Activated CD8-positive, alpha-beta memory T cell treated with anti-CD3 and anti-CD28 coated beads, Interleukin-2, amount 10 ng/mL, durations not matched to agents 7 days and 5 days (primary cell): Measurements from ENCODE around the gene MAP1B. TPM values are rescaled to one million over a fixed set of nuclear protein-coding genes. Genes with fewer than 3 reads are reported as not detected.
"Not testable (repeated sequence)": the region's sequence is repeated elsewhere in the genome, so short reads cannot be mapped to it uniquely, and the experiment has no call there.

ENCODE experiments used
- ATAC-seq: fragments of 150-1000 bp; cut with Tn5 transposase; one replicate; pipeline ENCODE4 v1.10.0; 2021; ENCODE audit warnings: moderate library complexity
- CTCF ChIA-PET: fragments of 350-600 bp; sonication (Branson Sonifier 250); formaldehyde crosslinking; loops from one replicate; lab custom pipeline; 2021; ENCODE audit warnings: antibody characterized with exemption; lab: Charles Lee
- DNase-seq: peaks from one replicate; pipeline ENCODE4 v3.0.0-alpha.2; 2020
- H3K27ac Mint-ChIP-seq: one replicate; pipeline ENCODE4 v1.8.0; 2021; ENCODE audit warnings: mild to moderate bottlenecking, mixed read lengths
- H3K27me3 Mint-ChIP-seq: one replicate; pipeline ENCODE4 v1.8.0; 2021; ENCODE audit warnings: mixed read lengths
- H3K36me3 Mint-ChIP-seq: one replicate; pipeline ENCODE4 v1.8.0; 2021; ENCODE audit warnings: mild to moderate bottlenecking, mixed read lengths
- H3K4me1 Mint-ChIP-seq: one replicate; pipeline ENCODE4 v1.8.0; 2021; ENCODE audit warnings: mixed read lengths
- H3K4me3 Mint-ChIP-seq: one replicate; pipeline ENCODE4 v1.8.0; 2021; ENCODE audit warnings: mild to moderate bottlenecking, moderate library complexity, mixed read lengths
- H3K9me3 Mint-ChIP-seq: one replicate; pipeline ENCODE4 v1.8.0; 2022; ENCODE audit warnings: low read depth, mixed read lengths
- total RNA-seq, 2 experiments: library from RNA; stranded (reverse); gene quantifications; one replicate each; pipeline ENCODE4 v1.2.3, GENCODE V29; 2021

Gene MAP1B
- total RNA-seq, 2 experiments from 2014 or later: 0.03 to 0.54 TPM

DNA sequence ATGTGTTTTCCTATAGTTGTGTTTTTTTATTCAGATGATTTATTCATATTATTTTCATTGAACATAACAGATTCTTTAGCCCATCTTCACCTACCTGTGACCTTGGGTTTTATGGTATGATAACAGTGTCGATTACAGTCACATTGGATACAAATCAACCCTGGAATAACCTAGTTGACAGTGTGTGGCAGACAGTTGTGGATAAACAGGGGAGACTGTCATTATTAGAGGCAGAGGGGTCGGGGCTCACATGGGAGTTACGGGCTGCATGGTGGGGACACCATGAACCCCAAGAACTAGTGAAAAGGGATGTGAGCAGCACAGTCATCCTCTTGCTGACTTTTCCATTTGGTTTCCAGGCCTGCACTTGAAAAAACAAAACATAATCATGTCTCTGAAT lies 29.9 kb upstream of the MAP1B start:
- H3K36me3 Mint-ChIP-seq: no peaks in the 10 kb centered on the region
- peaks cover 31% of the 10 kb centered on the region for H3K27me3 Mint-ChIP-seq
- CTCF ChIA-PET: no interaction called here
- ATAC-seq (no peak), DNase-seq (no peak)
- H3K4me3 Mint-ChIP-seq: no peak overlapping the region
- no peaks in the 10 kb centered on the region for H3K4me1 Mint-ChIP-seq
- no peaks in the 10 kb centered on the region for H3K9me3 Mint-ChIP-seq
- no peak overlapping the region for H3K27ac Mint-ChIP-seq

DNA sequence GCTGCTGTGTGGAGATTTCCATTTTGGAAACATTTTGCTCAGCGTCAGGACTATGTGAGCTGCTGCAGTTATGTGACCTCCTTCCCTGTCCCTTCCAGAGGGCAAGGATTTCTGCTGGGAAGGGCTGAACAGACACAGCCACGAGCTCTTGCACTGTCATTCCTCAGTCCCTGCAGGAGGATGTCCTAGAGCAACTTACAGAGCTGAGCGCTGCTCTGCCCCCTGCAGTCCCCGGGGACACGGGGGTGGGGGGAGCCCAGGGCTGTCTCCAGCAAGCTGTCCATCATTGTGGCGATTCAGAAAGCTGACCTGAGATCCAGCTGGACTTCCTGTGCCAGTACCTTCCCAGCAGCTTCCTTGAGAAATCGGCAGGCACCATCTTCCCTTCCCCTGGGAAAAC lies 28.0 kb upstream of the MAP1B start:
- Mint-ChIP-seq H3K9me3 (no peaks in the 10 kb centered on the region), H3K27me3 (peaks cover 44% of the 10 kb centered on the region), H3K36me3 (no peaks in the 10 kb centered on the region), H3K4me3 (no peak overlapping the region), H3K4me1 (no peaks in the 10 kb centered on the region), H3K27ac (no peak overlapping the region)
- CTCF ChIA-PET: no interaction called here
- DNase-seq (no peak), ATAC-seq (no peak)

DNA sequence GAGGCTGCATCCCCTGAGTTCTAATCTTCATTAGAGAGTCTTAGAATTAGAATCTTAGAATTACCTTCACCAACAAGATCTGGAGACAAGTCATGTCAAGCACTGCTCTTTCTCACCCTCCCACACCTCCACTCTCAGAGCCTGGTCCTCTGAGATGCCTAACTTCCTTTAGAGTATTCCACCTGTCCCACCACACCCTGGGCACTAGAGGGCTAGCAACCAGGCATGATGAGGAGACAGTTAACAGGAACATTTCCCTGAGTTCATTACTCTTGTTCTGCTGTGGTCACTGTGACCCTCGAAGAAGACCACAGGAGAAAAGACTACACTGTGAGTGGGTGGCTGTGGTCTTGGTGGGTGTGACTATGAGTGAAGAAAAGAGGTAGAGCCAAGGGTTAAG lies 25.2 kb upstream of the MAP1B start:
- H3K27me3 Mint-ChIP-seq: peaks cover 49% of the 10 kb centered on the region
- no peak for DNase-seq
- no peaks in the 10 kb centered on the region for H3K4me1 Mint-ChIP-seq
- no peaks in the 10 kb centered on the region for H3K9me3 Mint-ChIP-seq
- no peak overlapping the region for H3K27ac Mint-ChIP-seq
- no peaks in the 10 kb centered on the region for H3K36me3 Mint-ChIP-seq
- CTCF ChIA-PET: no interaction called here
- ATAC-seq: no peak
- no peak overlapping the region for H3K4me3 Mint-ChIP-seq

DNA sequence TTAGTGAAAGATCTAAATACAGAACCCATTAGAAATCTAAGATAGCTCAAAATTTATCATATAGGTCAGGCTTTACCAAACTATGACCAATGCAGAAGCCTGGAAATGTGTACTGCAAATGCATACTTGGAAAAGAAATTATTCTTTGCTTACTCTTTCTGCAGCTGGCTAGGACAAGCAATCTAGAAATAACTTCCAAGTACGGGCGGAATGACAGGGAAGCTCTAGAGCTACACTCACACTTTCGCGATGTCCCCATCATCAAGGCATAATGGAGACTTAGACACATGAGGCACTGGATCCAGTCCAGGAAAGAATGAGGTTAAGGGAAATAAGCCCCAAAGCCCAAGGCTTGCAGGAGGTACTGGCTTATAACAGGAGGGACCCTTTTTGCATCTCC lies 22.4 kb upstream of the MAP1B start:
- DNase-seq (no peak), ATAC-seq (no peak)
- H3K4me3 Mint-ChIP-seq: no peak overlapping the region
- peaks cover 39% of the 10 kb centered on the region for H3K27me3 Mint-ChIP-seq
- no peaks in the 10 kb centered on the region for H3K4me1 Mint-ChIP-seq
- CTCF ChIA-PET: no interaction called here
- H3K36me3 Mint-ChIP-seq: no peaks in the 10 kb centered on the region
- no peak overlapping the region for H3K27ac Mint-ChIP-seq
- H3K9me3 Mint-ChIP-seq: no peaks in the 10 kb centered on the region

DNA sequence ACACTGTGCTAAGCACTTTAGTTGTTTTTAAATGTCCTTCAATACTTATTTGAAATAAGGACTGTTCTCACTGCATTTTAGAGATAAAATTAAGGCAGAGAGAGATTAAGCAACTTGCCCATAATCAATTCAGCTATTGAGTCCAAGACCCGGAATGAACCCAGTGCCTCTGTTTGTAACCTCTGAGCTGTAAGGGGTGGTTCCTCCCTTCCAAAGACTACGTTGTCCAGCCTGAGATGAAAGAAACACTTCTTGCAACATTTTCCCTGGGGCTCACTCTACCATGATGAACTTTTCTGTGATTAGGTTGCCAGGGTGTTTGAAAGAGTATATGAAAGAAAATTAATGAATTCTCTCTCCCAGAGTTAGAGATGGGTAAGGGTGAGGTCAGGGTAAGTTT lies 22.0 kb upstream of the MAP1B start:
- ATAC-seq (no peak), DNase-seq (no peak)
- no peaks in the 10 kb centered on the region for H3K4me1 Mint-ChIP-seq
- H3K27ac Mint-ChIP-seq: no peak overlapping the region
- H3K36me3 Mint-ChIP-seq: no peaks in the 10 kb centered on the region
- no peak overlapping the region for H3K4me3 Mint-ChIP-seq
- CTCF ChIA-PET: no interaction called here
- H3K9me3 Mint-ChIP-seq: no peaks in the 10 kb centered on the region
- peaks cover 38% of the 10 kb centered on the region for H3K27me3 Mint-ChIP-seq

DNA sequence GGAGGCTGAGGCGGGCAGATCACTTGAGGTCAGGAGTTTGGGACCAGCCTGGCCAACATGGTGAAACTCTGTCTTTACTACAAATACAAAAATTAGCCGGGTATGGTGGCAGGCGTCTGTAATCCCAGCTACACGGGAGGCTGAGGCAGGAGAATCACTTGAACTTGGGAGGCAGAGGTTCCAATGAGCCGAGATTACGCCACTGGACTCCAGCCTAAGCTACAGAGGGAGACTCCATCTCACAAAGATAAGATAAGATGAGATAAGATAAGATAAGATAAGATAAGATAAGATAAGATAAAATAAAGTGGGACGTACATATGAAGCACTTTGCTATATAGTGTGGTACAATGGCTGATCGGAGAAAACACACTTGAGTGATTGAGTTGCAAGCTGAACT lies 17.6 kb upstream of the MAP1B start:
- H3K27ac Mint-ChIP-seq, CTCF ChIA-PET: not testable (repeated sequence)
- peaks cover 26% of the 10 kb centered on the region for H3K27me3 Mint-ChIP-seq

DNA sequence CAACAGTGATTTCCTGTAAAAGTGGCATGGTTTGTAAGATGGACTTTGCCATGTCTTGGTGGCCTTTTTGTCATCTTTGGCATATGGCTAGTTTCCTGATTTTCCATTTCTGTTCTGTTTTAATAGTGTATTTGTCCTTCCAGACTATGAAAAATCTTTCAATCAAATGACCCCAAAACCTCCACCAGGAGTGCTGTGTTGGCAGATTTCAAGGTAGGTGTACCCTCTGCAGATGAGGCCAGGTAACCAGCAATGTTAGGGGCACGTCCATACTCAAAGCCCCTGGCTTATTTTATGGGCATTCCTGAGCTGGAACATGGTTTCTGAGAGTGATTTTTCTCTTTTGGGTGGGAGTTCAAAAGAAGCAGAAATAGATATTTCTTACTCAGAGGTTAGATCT lies 15.2 kb upstream of the MAP1B start:
- DNase-seq (no peak), ATAC-seq (no peak)
- Mint-ChIP-seq H3K36me3 (no peaks in the 10 kb centered on the region), H3K27ac (no peak overlapping the region), H3K9me3 (no peaks in the 10 kb centered on the region), H3K4me1 (peaks cover 7% of the 10 kb centered on the region), H3K4me3 (no peak overlapping the region), H3K27me3 (peaks cover 32% of the 10 kb centered on the region)
- CTCF ChIA-PET: no interaction called here

More for the DNA sequence above, 17.6 kb upstream of the MAP1B start:
- not testable (repeated sequence) for H3K4me1 Mint-ChIP-seq, H3K4me3 Mint-ChIP-seq, H3K36me3 Mint-ChIP-seq, H3K9me3 Mint-ChIP-seq, DNase-seq, ATAC-seq

DNA sequence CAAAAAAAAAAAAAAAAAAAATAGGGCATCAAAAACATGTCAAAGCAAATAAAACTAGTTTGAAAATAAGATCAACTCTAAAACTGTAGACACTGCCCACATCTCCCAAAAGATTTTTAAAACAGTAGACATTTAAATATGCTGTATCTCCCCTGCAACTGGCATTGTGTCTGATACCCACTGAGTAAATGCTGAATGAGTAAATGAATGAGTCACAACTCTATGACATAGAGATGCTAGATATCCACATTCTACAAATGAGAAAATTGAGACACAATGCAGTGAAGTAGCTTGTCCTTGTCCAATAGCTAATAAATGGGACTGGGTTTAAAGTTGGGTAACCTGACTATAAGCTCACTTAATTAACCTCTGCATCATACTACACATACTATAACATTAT lies 14.1 kb upstream of the MAP1B start:
- Mint-ChIP-seq H3K36me3 (no peaks in the 10 kb centered on the region), H3K27me3 (peaks cover 37% of the 10 kb centered on the region), H3K9me3 (no peaks in the 10 kb centered on the region), H3K27ac (no peak overlapping the region), H3K4me3 (no peak overlapping the region), H3K4me1 (peaks cover 7% of the 10 kb centered on the region)
- no peak for DNase-seq
- CTCF ChIA-PET: no interaction called here
- no peak for ATAC-seq

DNA sequence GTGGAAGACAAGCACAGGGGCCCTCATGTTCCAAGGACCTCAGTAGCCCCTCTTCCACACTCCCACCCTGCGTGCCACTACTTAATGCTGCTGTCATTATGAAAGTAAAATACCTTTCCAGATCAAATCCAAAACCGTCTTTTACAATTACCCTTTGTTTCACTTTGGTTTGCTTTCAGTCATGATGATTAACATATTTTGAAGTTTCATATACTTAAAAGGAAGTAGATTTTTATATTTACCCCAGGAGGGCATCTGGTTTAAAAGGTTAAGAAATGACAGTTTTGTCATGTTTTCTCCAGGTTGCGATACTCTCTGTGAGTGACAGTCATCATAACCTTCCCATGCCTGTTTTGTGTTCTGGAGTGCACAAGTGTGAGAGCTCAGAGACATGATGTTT lies 13.5 kb upstream of the MAP1B start:
- Mint-ChIP-seq H3K9me3 (no peaks in the 10 kb centered on the region), H3K27ac (no peak overlapping the region), H3K4me1 (peaks cover 7% of the 10 kb centered on the region), H3K4me3 (no peak overlapping the region), H3K36me3 (no peaks in the 10 kb centered on the region), H3K27me3 (peaks cover 37% of the 10 kb centered on the region)
- DNase-seq (no peak), ATAC-seq (no peak)
- CTCF ChIA-PET: no interaction called here

DNA sequence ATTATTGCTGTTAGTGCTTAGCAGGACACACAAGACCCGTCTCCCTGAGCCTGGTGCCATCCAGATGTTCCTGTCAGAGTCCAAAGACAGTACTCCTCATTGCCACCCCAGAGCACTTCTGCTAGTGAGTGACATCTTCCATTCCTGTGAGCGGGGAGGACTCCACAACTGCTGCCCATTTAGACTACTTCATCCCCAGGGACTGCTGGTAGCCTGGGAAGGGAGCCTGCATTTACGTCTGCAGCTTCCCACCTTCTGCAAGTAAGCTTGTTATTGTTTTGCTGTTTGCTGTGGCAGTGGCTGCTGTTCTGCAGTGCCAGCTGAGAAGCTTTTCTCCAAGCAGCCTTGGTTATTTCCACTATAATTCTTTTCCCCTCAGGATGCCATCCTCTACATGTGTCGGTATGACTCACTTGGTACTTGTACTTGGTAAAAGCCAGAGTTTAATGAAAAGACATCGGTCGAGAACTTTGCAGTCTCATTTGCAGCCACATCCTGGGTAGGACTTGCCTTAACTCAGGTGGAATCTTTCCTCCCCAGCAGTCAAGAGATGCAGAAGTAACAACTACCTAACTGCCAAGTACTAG lies 10.6 kb upstream of the MAP1B start:
- Mint-ChIP-seq H3K9me3 (no peaks in the 10 kb centered on the region), H3K4me1 (peaks cover 7% of the 10 kb centered on the region), H3K4me3 (no peak overlapping the region), H3K36me3 (no peaks in the 10 kb centered on the region), H3K27ac (no peak overlapping the region), H3K27me3 (peaks cover 47% of the 10 kb centered on the region)
- DNase-seq (no peak), ATAC-seq (no peak)
- CTCF ChIA-PET: no interaction called here

DNA sequence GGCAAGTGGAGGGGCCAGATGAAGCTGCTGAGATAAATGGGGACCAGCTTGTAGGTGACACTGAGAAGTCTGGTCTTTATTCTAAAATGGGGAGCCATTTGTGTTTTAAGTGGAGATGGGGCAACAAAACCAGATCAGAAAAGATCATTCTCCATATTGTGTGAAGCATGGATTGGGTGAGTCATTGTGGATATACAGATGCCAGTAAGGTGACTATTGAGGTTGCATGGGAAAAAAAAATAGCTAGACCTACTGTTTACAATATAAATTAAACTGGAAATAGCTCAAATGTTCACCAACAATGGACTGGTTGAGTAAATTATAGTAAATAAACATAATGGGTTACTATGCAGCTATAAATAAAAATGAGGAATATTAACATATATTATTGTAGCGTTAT lies 5.4 kb upstream of the MAP1B start:
- Mint-ChIP-seq H3K27ac (no peak overlapping the region), H3K36me3 (no peaks in the 10 kb centered on the region), H3K4me3 (no peak overlapping the region), H3K9me3 (no peaks in the 10 kb centered on the region), H3K27me3 (peaks cover 57% of the 10 kb centered on the region), H3K4me1 (peaks cover 2% of the 10 kb centered on the region)
- ATAC-seq: no peak
- CTCF ChIA-PET: no interaction called here
- no peak for DNase-seq

DNA sequence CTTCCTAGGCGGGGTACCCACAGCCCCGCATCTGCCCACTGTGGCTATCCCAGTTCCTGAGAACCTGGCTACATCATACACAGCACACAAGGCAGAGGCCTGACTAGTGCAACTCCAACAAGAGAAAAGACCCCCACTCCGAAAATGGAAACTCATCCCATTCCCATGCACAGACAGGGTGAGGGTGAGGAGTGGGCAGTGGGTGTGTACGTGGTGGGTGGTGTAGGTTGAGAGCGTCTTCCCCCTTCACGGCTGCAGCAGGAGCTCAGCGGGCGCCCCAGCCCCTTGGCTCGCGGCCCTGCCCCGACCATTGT lies 501 bp upstream of the MAP1B start:
- H3K36me3 Mint-ChIP-seq: no peaks in the 10 kb centered on the region
- H3K4me3 Mint-ChIP-seq: no peak overlapping the region
- no peak for DNase-seq
- ATAC-seq: no peak
- H3K9me3 Mint-ChIP-seq: no peaks in the 10 kb centered on the region
- H3K4me1 Mint-ChIP-seq: peaks cover 6% of the 10 kb centered on the region
- CTCF ChIA-PET: no interaction called here
- H3K27me3 Mint-ChIP-seq: peaks cover 74% of the 10 kb centered on the region
- no peak overlapping the region for H3K27ac Mint-ChIP-seq

DNA sequence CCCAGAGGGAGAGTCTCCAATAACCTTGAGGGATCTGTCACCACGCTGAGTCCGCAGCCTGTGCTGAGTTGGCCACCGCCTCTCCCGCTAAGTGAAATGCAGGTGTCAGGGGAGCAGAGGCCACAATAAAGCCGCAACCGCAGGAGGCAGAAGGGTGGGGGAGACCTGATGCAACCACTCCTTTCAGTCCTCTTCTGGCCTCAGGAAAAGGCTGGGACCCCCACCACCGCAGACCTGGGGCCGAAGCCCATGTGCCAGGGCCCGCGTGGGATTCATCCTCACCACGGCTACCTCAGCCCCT lies 576 bp downstream of the MAP1B start:
- H3K27me3 Mint-ChIP-seq: peaks cover 84% of the 10 kb centered on the region
- peaks cover 6% of the 10 kb centered on the region for H3K4me1 Mint-ChIP-seq
- H3K9me3 Mint-ChIP-seq: no peaks in the 10 kb centered on the region
- DNase-seq (no peak), ATAC-seq (no peak)
- H3K4me3 Mint-ChIP-seq: no peak overlapping the region
- no peak overlapping the region for H3K27ac Mint-ChIP-seq
- CTCF ChIA-PET: no interaction called here
- H3K36me3 Mint-ChIP-seq: no peaks in the 10 kb centered on the region

DNA sequence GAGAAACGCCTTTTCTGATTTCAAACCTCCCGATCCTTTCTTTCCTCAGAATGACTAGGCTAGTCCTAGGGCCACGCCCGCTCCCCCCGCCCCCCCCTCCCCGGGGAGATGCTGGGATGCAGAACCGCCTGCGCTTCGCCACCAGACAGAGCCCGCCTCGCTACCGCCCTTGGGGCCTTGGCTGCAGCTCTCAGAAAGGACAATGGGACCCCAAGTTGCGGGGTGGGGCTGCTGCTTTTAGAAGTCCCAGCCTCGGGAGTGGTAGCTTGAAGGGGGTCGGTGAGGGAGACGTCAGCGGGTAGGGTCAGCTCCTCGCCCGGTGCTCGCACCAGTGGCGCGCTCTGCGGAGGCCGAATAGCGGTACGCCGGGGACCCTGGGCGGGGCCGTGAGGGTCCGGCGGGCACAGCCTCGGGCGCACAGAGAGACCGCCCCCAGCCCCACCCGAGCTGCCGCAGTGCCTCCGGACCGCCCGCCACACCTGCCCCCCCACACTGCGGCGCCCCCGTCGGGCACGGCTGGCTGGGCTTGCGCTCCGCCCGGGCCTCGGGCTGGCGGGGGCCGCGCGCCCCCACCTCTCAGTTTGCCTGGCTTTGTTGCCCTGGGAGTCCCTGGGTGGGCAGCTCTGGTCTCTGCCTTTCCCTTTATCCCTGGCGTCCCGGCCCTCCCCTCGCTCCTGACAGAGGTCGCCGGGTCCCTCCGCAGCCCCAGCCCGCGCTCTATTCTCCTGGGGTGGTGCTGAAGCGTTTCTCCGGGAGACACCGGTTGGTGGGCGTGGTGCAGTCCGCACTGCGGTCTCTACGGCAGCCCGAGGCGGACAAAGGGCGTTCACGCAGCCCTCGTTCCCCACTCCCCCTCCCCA lies 1.2 kb downstream of the MAP1B start:
- CTCF ChIA-PET: no interaction called here
- ATAC-seq: no peak
- Mint-ChIP-seq H3K27me3 (peaks cover 83% of the 10 kb centered on the region), H3K4me3 (no peak overlapping the region), H3K9me3 (no peaks in the 10 kb centered on the region), H3K27ac (no peak overlapping the region), H3K36me3 (no peaks in the 10 kb centered on the region), H3K4me1 (peaks cover 6% of the 10 kb centered on the region)
- no peak for DNase-seq
